ENCODE results near the gene BTLA.

DNA sequence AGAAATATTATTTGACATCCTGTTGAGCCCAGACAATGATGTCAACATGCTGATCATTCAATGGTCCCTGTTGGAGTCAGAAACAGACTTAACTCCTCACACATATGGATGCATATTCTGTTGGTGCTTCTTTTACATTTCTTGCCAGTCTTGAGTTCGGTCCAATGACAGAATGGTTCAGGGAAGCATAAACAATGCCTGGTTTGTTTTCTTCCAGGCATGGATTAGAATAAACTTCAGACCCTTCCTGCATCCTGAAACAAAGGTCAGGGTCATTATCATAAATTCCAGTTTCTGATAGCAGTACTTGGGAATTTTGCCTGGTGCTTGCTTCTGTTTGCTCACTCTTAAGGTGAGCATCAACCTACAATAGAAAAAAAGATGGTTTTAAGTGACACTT lies 33.3 kb downstream of the BTLA start:
- no peak for TF ChIP-seq SUZ12 (IDR thresholded peaks at IDR 0.05)
- TF ChIP-seq NFRKB (IDR thresholded peaks at IDR 0.05): no peak
- no peak for TF ChIP-seq ARNT (IDR thresholded peaks at IDR 0.05)
- no peak for TF ChIP-seq SP1 (IDR thresholded peaks at IDR 0.05)
- TF ChIP-seq FOXM1 (IDR thresholded peaks at IDR 0.05; ENCODE audit: borderline replicate concordance): no peak
- no peak for TF ChIP-seq ELF4 (IDR thresholded peaks at IDR 0.05)
- TF ChIP-seq, protein P1, sequence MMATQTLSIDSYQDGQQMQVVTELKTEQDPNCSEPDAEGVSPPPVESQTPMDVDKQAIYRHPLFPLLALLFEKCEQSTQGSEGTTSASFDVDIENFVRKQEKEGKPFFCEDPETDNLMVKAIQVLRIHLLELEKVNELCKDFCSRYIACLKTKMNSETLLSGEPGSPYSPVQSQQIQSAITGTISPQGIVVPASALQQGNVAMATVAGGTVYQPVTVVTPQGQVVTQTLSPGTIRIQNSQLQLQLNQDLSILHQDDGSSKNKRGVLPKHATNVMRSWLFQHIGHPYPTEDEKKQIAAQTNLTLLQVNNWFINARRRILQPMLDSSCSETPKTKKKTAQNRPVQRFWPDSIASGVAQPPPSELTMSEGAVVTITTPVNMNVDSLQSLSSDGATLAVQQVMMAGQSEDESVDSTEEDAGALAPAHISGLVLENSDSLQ (IDR thresholded peaks at IDR 0.05): no peak
- TF ChIP-seq LEF1 (IDR thresholded peaks at IDR 0.05; ENCODE audit: borderline replicate concordance): no peak
- no peak for TF ChIP-seq FOXA1 (IDR thresholded peaks at IDR 0.05)

All from HEK293T (cell line).